Endodermal cell (in vitro differentiated cells): Measurements from ENCODE around the gene TMOD1. TPM values are rescaled to one million over a fixed set of nuclear protein-coding genes. Genes with fewer than 3 reads are reported as not detected.

Experiments used
- DNase-seq: peaks from one replicate; pipeline ENCODE4 v3.0.0-alpha.2; 2017
- H3K27ac ChIP-seq: 2 replicates; pipeline ENCODE4 v1.5.1; 2013; ENCODE audit warnings: mild to moderate bottlenecking, low read depth, low read length, moderate library complexity
- H3K27me3 ChIP-seq: 2 replicates; pipeline ENCODE4 v1.6.1; 2013; ENCODE audit warnings: mild to moderate bottlenecking, low read length, moderate library complexity; ENCODE audit not compliant: insufficient read depth, control insufficient read depth, poor library complexity, severe bottlenecking
- H3K36me3 ChIP-seq: 2 replicates; pipeline ENCODE4 v1.7.0; 2013; ENCODE audit warnings: mild to moderate bottlenecking, low read length, moderate library complexity; ENCODE audit not compliant: control insufficient read depth, insufficient read depth
- H3K4me1 ChIP-seq: one replicate; pipeline ENCODE4 v1.7.0; 2013; ENCODE audit warnings: low read length; ENCODE audit not compliant: control insufficient read depth, insufficient read depth
- H3K4me3 ChIP-seq: 2 replicates; pipeline ENCODE4 v1.5.1; 2013; ENCODE audit warnings: mild to moderate bottlenecking, low read length, moderate library complexity
- H3K9ac ChIP-seq: 2 replicates; pipeline ENCODE4 v1.6.1; 2013; ENCODE audit warnings: mild to moderate bottlenecking, low read length, moderate library complexity; ENCODE audit not compliant: poor library complexity, severe bottlenecking; ENCODE audit errors: extremely low read depth
- H3K9me3 ChIP-seq: 2 replicates; pipeline ENCODE4 v1.6.1; 2013; ENCODE audit warnings: mild to moderate bottlenecking, low read length, moderate library complexity; ENCODE audit not compliant: control insufficient read depth
- H3K27ac Mint-ChIP-seq: 2 replicates; pipeline ENCODE4 v1.8.0; 2020; ENCODE audit warnings: mixed read lengths
- H3K27me3 Mint-ChIP-seq: 2 replicates; pipeline ENCODE4 v1.8.0; 2021; ENCODE audit warnings: mild to moderate bottlenecking, mixed read lengths; ENCODE audit not compliant: insufficient read depth
- H3K36me3 Mint-ChIP-seq: 2 replicates; pipeline ENCODE4 v1.8.0; 2020; ENCODE audit warnings: low read depth, mixed read lengths
- H3K4me1 Mint-ChIP-seq: 2 replicates; pipeline ENCODE4 v1.8.0; 2020; ENCODE audit warnings: mixed read lengths
- H3K4me3 Mint-ChIP-seq: 2 replicates; pipeline ENCODE4 v1.8.0; 2020; ENCODE audit warnings: mild to moderate bottlenecking, moderate library complexity, mixed read lengths
- H3K9me3 Mint-ChIP-seq: 2 replicates; pipeline ENCODE4 v1.8.0; 2020; ENCODE audit warnings: mild to moderate bottlenecking, mixed read lengths
- CTCF ChIP-seq: fragments of 200-600 bp; sonication (generic); conservative IDR thresholded peaks from 2 replicates; pipeline ENCODE4 v1.5.0; 2021; ENCODE audit warnings: antibody characterized with exemption, mild to moderate bottlenecking
- WGBS, 2 experiments: methylation state at CpG; one replicate each; pipeline versions ENCODE4 v1.1.5 to v1.1.7; 2013; ENCODE audit warnings: missing lambda C conversion rate in 2 of 2, mixed read lengths in 1 of 2; ENCODE audit not compliant: insufficient coverage in 1 of 2, insufficient read length in 1 of 2; 5-methylcytosine and 5-hydroxymethylcytosine counted together
- total RNA-seq, 2 donors: library from RNA; stranded (reverse); fragmentation: NEBNext Ultra II Directional in 1 of 2; extraction: Animal tissue kit (Norgen Biotek cat#: 25700) in 1 of 2; gene quantifications; 2 replicates in 1 of 2; 3 replicates in 1 of 2; pipeline ENCODE4 v1.2.1, GENCODE V29; 2021

The TMOD1 gene
- total RNA-seq, 2 donors from 2014 or later = 3.6 to 7.1 TPM

GRCh38 chr9:97527626-97528528 lies 26.4 kb downstream of the TMOD1 start:
- H3K9me3 ChIP-seq = no peaks in the 10 kb centered on the region
- Mint-ChIP-seq H3K36me3 (peaks cover 2% of the 10 kb centered on the region), H3K27me3 (no peaks in the 10 kb centered on the region), H3K4me3 (peak overlapping the region; percentile 13), H3K27ac (peak overlapping the region; percentile 93), H3K4me1 (peaks cover 24% of the 10 kb centered on the region), H3K9me3 (no peaks in the 10 kb centered on the region)
- peak overlapping the region; percentile 43 for H3K4me3 ChIP-seq
- TF ChIP-seq CTCF = no peak
- no peaks in the 10 kb centered on the region for H3K36me3 ChIP-seq
- 60 to 75% methylated on average over 4 to 18 of the region's 18 CpGs for WGBS, 2 experiments
- H3K9ac ChIP-seq = peak overlapping the region; percentile 49
- H3K4me1 ChIP-seq = peaks cover 17% of the 10 kb centered on the region
- H3K27ac ChIP-seq = peak overlapping the region; percentile 50
- no peaks in the 10 kb centered on the region for H3K27me3 ChIP-seq
- peak; percentile 75 for DNase-seq

- Histone ChIP-seq H3K27me3 (no peaks in the 10 kb centered on the region), H3K36me3 (no peaks in the 10 kb centered on the region), H3K27ac (peak overlapping the region; percentile 50), H3K9ac (peak overlapping the region; percentile 49), H3K4me3 (peak overlapping the region; percentile 43), H3K4me1 (peaks cover 17% of the 10 kb centered on the region), H3K9me3 (no peaks in the 10 kb centered on the region)
- peak; percentile 87 for DNase-seq
- 75 to 79% methylated on average over 5 to 8 of the region's 8 CpGs for WGBS, 2 experiments
- H3K27me3 Mint-ChIP-seq = no peaks in the 10 kb centered on the region
- H3K27ac Mint-ChIP-seq = peak overlapping the region; percentile 93
- peak; percentile 31 for TF ChIP-seq CTCF
- H3K36me3 Mint-ChIP-seq = peaks cover 2% of the 10 kb centered on the region
- H3K4me3 Mint-ChIP-seq = peak overlapping the region; percentile 13
- H3K4me1 Mint-ChIP-seq = peaks cover 24% of the 10 kb centered on the region
- H3K9me3 Mint-ChIP-seq = no peaks in the 10 kb centered on the region
Measured at GRCh38 chr9:97528529-97529230, 27.2 kb downstream of the TMOD1 start.

- Histone ChIP-seq H3K9ac (no peak overlapping the region), H3K9me3 (no peaks in the 10 kb centered on the region), H3K27ac (no peak overlapping the region), H3K36me3 (no peaks in the 10 kb centered on the region), H3K4me1 (peaks cover 17% of the 10 kb centered on the region), H3K4me3 (no peak overlapping the region), H3K27me3 (no peaks in the 10 kb centered on the region)
- H3K27me3 Mint-ChIP-seq = no peaks in the 10 kb centered on the region
- H3K4me1 Mint-ChIP-seq = peaks cover 24% of the 10 kb centered on the region
- no peak overlapping the region for H3K4me3 Mint-ChIP-seq
- H3K36me3 Mint-ChIP-seq = peaks cover 2% of the 10 kb centered on the region
- TF ChIP-seq CTCF = no peak
- no peak overlapping the region for H3K27ac Mint-ChIP-seq
- no peak for DNase-seq
- WGBS, 2 experiments = 91% methylated on average over 9 to 11 of the region's 11 CpGs
- no peaks in the 10 kb centered on the region for H3K9me3 Mint-ChIP-seq
Measured at GRCh38 chr9:97529363-97530076, 28.1 kb downstream of the TMOD1 start.
